ENCODE results near the gene RGS12. TPM values are rescaled to one million over a fixed set of nuclear protein-coding genes. Genes with fewer than 3 reads are reported as not detected.

Gene RGS12
- total RNA-seq, 1 experiment from 2014 or later: 16.9 TPM

DNA sequence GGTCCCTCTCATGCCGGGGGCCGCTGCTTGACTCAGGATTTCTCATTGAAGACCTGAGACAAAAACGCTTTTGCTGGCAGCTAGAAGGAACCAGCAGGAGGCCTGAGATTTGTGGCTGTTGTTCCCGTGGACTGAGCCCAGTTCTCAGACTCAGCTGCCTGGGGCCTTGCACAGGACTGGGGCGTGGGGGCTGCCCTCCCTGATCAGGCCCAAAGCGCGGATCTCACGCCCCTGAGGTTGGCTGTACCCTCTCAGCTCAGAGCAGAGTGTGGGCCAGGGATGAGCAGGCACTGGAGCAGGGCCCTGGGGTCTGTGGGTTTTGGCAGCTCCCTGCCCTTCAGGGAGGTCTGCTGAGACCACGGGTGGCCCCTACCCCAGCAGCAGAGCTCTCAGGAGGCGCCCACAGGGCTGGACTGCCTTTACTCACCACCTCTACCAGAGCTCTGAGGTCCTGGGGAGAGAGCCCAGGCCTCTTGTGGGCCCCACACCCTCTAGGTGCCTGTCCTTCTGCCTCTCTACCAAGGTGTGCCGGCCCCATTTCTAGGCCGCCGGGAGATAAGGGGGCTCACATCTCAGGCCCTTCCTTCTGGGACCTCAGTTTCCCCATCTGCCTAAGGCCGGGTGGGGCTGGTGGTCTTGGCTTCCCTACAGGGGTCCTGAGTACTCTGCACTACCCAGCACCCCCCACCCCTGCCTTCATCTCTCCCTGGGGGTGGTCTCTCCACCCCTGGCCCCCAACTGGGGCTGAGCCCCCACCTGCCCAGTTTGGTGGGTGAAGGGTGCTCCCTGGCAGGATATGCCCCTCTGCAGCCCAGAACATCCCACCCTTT lies 38.3 kb upstream of the RGS12 start:
- H2BK12ac ChIP-seq (ENCODE audit: insufficient read length, low read depth, low read length): no peak overlapping the region
- H3K79me2 ChIP-seq (ENCODE audit: insufficient read depth, low read length): no peaks in the 10 kb centered on the region
- no peak overlapping the region for H2AFZ ChIP-seq (ENCODE audit: low read length)
- no peak overlapping the region for H2BK20ac ChIP-seq (ENCODE audit: low read depth, low read length, poor library complexity, severe bottlenecking)
- H3K56ac ChIP-seq (ENCODE audit: insufficient read length, low read depth, low read length): no peak overlapping the region
- H3K4ac ChIP-seq (ENCODE audit: low read depth, low read length): no peak overlapping the region
- no peaks in the 10 kb centered on the region for H3K79me1 ChIP-seq (ENCODE audit: insufficient read depth, low read depth, low read length, poor library complexity, severe bottlenecking)
- DNase-seq: peak; percentile 16
- H3K27me3 ChIP-seq (ENCODE audit: insufficient read depth, low read length): no peaks in the 10 kb centered on the region
- Mint-ChIP-seq H3K36me3 (ENCODE audit: insufficient read depth in 1 of 3, low read depth in 3 of 3) (no peaks in the 10 kb centered on the region), H3K27me3 (ENCODE audit: low read depth) (no peaks in the 10 kb centered on the region), H3K27ac (no peak overlapping the region), H3K4me1 (peaks cover 4 to 11% of the 10 kb centered on the region in 2 experiments), H3K4me3 (no peak overlapping the region), H3K9me3 (no peaks in the 10 kb centered on the region)
- H2AK5ac ChIP-seq (ENCODE audit: insufficient read length, low read length): no peak overlapping the region
- H3K18ac ChIP-seq (ENCODE audit: insufficient read length, low read depth, low read length): no peak overlapping the region
- WGBS (ENCODE audit: extremely low coverage, insufficient read length, low lambda C conversion rate): no CpG with 5 or more reads among the region's 14 CpGs
- TF ChIP-seq, protein P1, sequence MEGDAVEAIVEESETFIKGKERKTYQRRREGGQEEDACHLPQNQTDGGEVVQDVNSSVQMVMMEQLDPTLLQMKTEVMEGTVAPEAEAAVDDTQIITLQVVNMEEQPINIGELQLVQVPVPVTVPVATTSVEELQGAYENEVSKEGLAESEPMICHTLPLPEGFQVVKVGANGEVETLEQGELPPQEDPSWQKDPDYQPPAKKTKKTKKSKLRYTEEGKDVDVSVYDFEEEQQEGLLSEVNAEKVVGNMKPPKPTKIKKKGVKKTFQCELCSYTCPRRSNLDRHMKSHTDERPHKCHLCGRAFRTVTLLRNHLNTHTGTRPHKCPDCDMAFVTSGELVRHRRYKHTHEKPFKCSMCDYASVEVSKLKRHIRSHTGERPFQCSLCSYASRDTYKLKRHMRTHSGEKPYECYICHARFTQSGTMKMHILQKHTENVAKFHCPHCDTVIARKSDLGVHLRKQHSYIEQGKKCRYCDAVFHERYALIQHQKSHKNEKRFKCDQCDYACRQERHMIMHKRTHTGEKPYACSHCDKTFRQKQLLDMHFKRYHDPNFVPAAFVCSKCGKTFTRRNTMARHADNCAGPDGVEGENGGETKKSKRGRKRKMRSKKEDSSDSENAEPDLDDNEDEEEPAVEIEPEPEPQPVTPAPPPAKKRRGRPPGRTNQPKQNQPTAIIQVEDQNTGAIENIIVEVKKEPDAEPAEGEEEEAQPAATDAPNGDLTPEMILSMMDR (conservative IDR thresholded peaks at IDR 0.05): no peak
- no peaks in the 10 kb centered on the region; the same call in 1 of the 2 replicates for H3K4me1 ChIP-seq (ENCODE audit: insufficient read depth, low read length)
- H2BK15ac ChIP-seq (ENCODE audit: low read depth, low read length): no peak overlapping the region
- no peak overlapping the region; the same call in 1 of the 2 replicates for H3K14ac ChIP-seq (ENCODE audit: insufficient read depth, low read length)
- no peaks in the 10 kb centered on the region for H4K20me1 ChIP-seq (ENCODE audit: control insufficient read depth, insufficient read depth, insufficient read length)
- no peak overlapping the region for H3K9ac ChIP-seq (ENCODE audit: extremely low read depth, insufficient read length, low read length)
- H3K23me2 ChIP-seq (ENCODE audit: insufficient read length, low read depth, low read length, poor library complexity, severe bottlenecking): no peaks in the 10 kb centered on the region
- no peak overlapping the region for H3T11ph ChIP-seq (ENCODE audit: low read length)
- no peak overlapping the region for H3K23ac ChIP-seq (ENCODE audit: insufficient read length, low read depth, low read length)
- no peaks in the 10 kb centered on the region for H3K9me3 ChIP-seq (ENCODE audit: control insufficient read depth, low read depth, low read length)
- H2BK120ac ChIP-seq (ENCODE audit: low read depth, low read length, poor library complexity, severe bottlenecking): no peak overlapping the region
- no peak overlapping the region for H4K91ac ChIP-seq (ENCODE audit: insufficient read length, low read depth, low read length)
- no peak overlapping the region for H3K4me2 ChIP-seq (ENCODE audit: insufficient read depth, insufficient read length, low read length)
- H3K27ac ChIP-seq (ENCODE audit: insufficient read length, low read depth, low read length): no peak overlapping the region
- no peak overlapping the region for H4K8ac ChIP-seq (replicated peaks; ENCODE audit: insufficient read length, low read depth, low read length)
- no peak overlapping the region for H2BK5ac ChIP-seq (ENCODE audit: insufficient read length, low read length)
- no peak overlapping the region for H4K5ac ChIP-seq (ENCODE audit: insufficient read length, low read depth, low read length)

Data from H9 (cell line).